ENCODE data around the gene ARHGEF10L.

DNA sequence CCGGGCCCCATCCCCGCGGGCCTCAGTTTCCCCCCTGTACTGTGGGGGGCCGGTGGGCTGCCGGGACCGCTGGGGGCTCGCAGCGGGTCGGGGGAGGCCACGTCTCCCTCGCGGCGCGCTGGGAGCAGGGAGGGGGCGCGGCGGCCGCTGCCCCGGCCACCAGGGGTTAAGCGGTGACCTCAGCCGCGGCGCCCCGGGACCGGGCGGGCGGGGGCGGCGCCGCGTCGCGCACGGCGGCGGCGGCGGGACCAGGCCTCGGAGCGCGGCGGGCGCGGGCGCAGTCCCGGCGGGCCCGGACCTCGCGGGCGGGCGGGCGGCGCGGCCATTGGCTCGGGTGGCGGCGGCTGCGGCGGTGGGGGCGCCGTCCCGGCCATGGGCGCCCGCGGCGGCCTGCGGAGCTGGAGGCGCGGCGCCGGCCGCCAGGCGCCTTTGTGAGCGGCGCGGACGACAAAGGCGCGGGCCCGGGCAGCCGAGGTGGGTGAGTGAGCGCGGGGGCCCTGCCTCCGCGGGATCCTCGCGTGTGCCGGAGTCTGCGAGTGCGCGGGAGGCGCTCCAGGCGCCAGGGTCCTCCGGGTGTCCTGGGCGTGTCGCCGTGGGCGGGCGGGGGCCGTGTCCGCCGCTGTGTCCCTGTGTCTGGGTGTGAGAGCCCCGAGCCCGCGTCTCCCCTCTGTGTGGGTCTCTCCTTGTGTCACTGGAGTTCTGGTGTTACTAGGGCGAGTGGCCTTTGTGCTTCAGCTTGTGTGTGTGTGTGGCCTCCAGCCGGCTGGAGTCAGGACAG is at the start of gene ARHGEF10L:
- TF ChIP-seq EZH2 (IDR thresholded peaks at IDR 0.05; ENCODE audit: low read length, unreplicated experiment), result no peak
- no peak for TF ChIP-seq CTCF (conservative IDR thresholded peaks at IDR 0.05; ENCODE audit: low read depth, low read length)
- no peak for TF ChIP-seq EZH2phosphoT487 (IDR thresholded peaks at IDR 0.05; ENCODE audit: borderline replicate concordance, low read length)

All from PC-3 (cell line).